Testis (tissue), 2 donors: ENCODE data around the gene ZSCAN5A.

Experiments used
- CTCF ChIP-seq, 3 experiments: fragments of 450-650 bp in 2 of 3; fragments of 200-600 bp in 1 of 3; sonication (generic) in 1 of 3; IDR thresholded peaks; one replicate each; pipeline ENCODE4 v1.5.1; 2016 to 2019; ENCODE audit warnings: antibody characterized with exemption in 3 of 3, mild to moderate bottlenecking in 2 of 3, moderate library complexity in 1 of 3
- POLR2A ChIP-seq: fragments of 450-650 bp; IDR thresholded peaks from one replicate; pipeline ENCODE4 v1.6.1; 2017; ENCODE audit warnings: antibody characterized with exemption, mild to moderate bottlenecking, moderate library complexity

GRCh38 chr19:56269348-56269747, 45.3 kb downstream of the ZSCAN5A start:
- TF ChIP-seq CTCF (IDR thresholded peaks at IDR 0.05) (no peak), POLR2A (no peak)
